Stimulated activated CD8-positive, alpha-beta memory T cell treated with anti-CD3 and anti-CD28 coated beads, Interleukin-7, amount 100 ng/mL, for 4 hours (primary cell): ENCODE measurements around the gene GATC.
"Not testable (repeated sequence)": the region's sequence is repeated elsewhere in the genome, so short reads cannot be mapped to it uniquely, and the experiment has no call there.

Source experiments
- DNase-seq, 2 donors: peaks; one replicate each; pipeline ENCODE4 v3.0.0-alpha.2; 2020; ENCODE audit warnings: low read depth in 2 of 2

The GATC gene

GRCh38 chr12:120470150-120470784 lies 24.0 kb downstream of the GATC start:
- DNase-seq = no peak

- no peak for DNase-seq
Measured at GRCh38 chr12:120472521-120472920, 26.3 kb downstream of the GATC start.

GRCh38 chr12:120473807-120474615 lies 27.8 kb downstream of the GATC start:
- DNase-seq = no peak

- DNase-seq = no peak
Measured at GRCh38 chr12:120474616-120474960, 28.3 kb downstream of the GATC start.

GRCh38 chr12:120475643-120476042 lies 29.4 kb downstream of the GATC start:
- DNase-seq = no peak

GRCh38 chr12:120479458-120479857 lies 33.2 kb downstream of the GATC start:
- DNase-seq = no peak

- DNase-seq = no peak
Measured at GRCh38 chr12:120480211-120480610, 34.0 kb downstream of the GATC start.

- peak in 1 of 2 donors; percentile 5 for DNase-seq
Measured at GRCh38 chr12:120481022-120481767, 35.0 kb downstream of the GATC start.

GRCh38 chr12:120483621-120484020 lies 37.4 kb downstream of the GATC start:
- no peak for DNase-seq

GRCh38 chr12:120485961-120486881 lies 40.0 kb downstream of the GATC start:
- DNase-seq = no peak

GRCh38 chr12:120487552-120487951 lies 41.3 kb downstream of the GATC start:
- not testable (repeated sequence) for DNase-seq

GRCh38 chr12:120488057-120488640 lies 41.9 kb downstream of the GATC start:
- DNase-seq = no peak

- no peak for DNase-seq
Measured at GRCh38 chr12:120489018-120489417, 42.8 kb downstream of the GATC start.

GRCh38 chr12:120490325-120490724 lies 44.1 kb downstream of the GATC start:
- DNase-seq = no peak

- no peak for DNase-seq
Measured at GRCh38 chr12:120490833-120491512, 44.7 kb downstream of the GATC start.

- no peak for DNase-seq
Measured at GRCh38 chr12:120495186-120495730, 49.0 kb downstream of the GATC start.

GRCh38 chr12:120495731-120496412 lies 49.6 kb downstream of the GATC start, which contains the start of gene DYNLL1:
Gene DYNLL1 (plus strand): TSS chr12:120496113. CDS start chr12:120496422, 309 bp downstream.
- DNase-seq = peak; percentile 93 to 94

- DNase-seq = peak; percentile 20 to 53
Measured at GRCh38 chr12:120496413-120497340, 50.4 kb downstream of the GATC start.
